HG03442 (cell line): ENCODE results near the gene HIBADH.
"Not testable (repeated sequence)": the region's sequence is repeated elsewhere in the genome, so short reads cannot be mapped to it uniquely, and the experiment has no call there.

Source experiments
- ATAC-seq: cut with Tn5 transposase; IDR thresholded peaks from one replicate; pipeline ENCODE4 v1.9.1; 2021; ENCODE audit warnings: mild to moderate bottlenecking, moderate library complexity; ENCODE audit not compliant: unreplicated experiment

HIBADH gene

DNA sequence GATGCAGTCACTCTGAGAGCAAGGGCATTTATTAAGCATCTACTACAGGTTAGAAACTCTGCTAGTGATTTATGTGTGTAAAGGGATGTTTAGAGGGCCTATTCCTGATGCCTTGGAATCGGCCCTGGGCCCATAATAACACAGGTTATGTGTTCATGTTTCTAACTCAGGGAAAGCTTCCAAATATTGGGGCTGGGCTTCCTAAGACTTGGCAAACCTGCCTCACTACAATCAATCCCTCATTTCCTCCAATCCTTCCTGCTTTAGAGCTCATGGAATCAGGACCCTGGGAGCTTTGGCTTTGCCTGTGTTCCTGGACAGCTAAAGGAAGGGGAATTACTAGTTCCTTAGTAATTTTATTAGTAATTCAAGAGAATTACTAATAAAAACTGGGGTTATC lies 148.8 kb downstream of the HIBADH start:
- ATAC-seq, result no peak

DNA sequence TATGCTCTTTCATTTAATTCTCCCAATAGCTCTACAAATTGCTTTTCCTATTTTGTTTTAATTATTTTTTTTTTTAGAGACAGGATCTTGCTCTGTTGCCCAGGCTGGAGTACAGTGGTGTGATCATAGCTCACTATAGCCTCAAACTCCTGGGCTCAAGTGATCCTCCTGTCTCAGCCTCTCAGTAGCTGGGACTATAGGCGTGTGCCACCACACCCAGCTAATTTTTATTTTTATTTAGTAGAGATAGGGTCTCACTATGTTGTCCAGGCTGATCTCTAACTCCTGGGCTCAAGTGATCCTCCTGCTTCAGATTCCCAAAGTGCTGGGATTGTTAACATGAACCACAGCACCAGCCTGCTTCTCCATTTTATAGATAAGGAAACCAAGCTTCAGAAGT lies 151.3 kb downstream of the HIBADH start:
- not testable (repeated sequence) for ATAC-seq

DNA sequence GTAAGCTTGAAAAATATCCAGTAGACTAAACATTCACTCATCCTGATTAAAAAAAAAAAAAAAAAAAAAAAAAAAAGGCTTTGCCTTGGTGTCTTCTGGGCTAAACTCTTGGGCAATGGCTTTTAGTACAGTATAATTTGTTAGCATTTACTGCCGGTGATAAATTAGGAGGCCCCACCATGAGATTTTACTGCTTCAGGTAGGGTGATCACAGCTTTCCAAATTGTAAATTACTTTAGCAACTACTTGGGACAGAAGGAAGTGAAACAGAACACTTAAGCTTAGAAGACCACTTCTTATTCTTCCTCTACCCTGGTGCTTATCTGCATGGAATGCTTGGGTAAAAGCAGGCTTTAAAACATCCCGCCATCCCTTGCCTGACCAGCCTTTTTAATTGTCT lies 152.1 kb downstream of the HIBADH start:
- no peak for ATAC-seq

DNA sequence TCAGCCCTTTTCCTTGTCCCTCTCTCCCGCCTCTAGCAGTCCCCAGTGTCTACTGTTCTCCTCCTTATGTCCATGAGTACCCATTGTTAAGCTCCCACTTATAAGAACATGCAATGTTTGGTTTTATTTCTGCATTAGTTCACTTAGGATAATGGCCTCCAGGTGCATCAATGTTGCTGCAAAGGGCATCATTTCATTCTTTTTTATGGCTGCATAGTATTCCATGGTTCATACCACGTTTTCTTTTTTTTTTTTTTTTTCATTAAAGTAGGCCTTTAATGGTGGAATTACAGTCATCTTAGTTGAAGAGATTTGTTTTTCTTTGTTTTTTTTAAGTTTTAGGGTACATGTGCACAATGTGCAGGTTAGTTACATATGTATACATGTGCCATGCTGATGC lies 160.8 kb downstream of the HIBADH start:
- not testable (repeated sequence) for ATAC-seq

DNA sequence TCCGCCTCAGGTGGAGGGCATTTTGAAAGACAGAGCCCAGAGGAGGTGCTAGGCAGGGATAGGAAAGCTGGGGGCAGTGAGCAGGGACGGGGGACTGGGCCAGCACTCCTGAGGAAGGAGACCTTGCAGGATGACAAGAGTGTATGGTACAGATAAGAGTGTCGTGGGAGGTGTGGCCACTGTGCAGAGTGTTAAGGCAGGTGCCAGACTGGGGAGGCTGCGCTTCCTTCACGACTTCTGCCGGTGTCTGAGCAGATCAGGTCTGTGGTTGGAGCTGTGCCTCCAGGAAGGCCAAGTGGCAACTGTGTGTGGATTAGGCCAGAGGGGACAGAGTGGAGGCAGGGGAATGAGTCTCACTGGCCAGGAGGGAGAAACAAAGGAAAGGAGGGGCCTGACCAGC lies 161.7 kb downstream of the HIBADH start:
- no peak for ATAC-seq

DNA sequence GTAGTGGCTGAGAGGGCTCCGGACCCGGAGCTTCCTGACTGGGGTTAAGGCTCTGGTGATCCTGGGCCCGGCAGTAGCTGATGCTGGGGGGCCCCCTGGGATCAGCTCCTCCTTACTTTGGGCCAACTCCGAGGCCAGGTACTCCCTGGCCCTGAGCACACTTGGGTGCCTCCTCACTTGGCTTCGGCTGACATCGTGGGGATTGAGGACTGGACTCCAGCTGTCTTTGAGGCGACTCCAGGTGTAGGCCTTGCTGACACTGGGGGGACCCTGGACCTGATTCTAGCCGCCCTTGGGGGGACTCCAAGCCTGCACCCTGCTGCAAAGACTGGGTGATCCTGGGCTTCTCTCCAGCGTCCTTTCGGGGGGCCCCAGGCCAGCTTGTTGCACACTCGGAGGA lies 170.5 kb downstream of the HIBADH start:
- ATAC-seq, result no peak

DNA sequence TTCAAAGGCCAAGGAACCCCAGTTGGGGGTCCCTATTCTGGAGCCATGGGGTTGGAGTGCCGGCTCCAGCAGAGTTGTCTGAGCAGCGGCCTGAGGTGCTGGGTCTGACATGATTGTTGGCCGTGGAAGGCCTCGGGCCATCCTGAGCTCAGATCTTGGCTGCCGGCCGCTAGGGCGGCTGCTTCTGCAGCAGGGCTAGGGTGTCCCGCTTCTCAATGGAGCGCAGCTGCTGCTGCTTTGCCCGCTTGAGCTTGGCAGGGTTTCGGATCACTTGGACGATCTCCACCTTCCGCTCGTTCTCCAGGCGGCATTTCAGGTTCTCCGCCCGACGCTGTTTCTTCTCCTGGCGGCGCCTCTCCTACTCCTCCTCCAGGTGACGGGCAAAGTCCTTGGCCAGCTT lies 171.1 kb downstream of the HIBADH start:
- ATAC-seq, result no peak

DNA sequence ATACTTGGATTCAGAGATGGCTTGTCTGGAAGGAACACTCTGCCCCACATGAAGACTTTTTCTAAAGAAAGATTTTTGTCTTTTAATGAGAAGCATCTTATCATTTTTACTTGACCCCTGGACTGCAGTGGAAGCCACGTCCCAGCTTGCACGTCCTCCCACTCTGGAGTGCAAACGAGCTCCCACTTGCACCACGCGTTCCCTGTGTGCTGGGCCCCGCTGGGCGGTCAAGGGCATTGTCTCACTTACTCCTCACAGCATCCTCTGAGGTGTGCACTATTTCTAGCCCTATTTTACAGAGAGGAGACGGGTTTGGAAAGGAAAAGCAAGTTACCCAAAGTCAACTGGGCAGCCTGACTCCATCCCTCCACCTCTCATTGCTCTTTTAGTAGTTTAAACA lies 175.2 kb downstream of the HIBADH start:
- no peak for ATAC-seq

DNA sequence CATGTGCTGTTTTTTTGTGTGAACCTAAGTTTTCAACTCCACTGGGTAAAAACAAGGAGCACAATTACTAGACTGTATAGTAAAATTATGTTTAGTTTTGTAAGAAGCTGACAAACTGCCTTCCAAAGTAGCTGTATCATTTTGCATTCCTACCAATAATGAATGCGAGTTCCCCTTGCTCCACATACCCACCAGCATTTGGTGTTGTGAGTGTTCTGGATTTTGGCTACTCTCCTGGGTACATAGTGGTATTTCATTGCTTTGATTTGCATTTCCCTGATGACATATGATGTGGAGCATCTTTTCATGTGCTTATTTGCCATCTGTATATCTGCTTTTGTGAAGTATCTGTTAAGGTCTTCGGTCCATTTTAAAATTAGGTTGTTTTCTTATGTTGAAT lies 178.2 kb downstream of the HIBADH start:
- ATAC-seq, result no peak

DNA sequence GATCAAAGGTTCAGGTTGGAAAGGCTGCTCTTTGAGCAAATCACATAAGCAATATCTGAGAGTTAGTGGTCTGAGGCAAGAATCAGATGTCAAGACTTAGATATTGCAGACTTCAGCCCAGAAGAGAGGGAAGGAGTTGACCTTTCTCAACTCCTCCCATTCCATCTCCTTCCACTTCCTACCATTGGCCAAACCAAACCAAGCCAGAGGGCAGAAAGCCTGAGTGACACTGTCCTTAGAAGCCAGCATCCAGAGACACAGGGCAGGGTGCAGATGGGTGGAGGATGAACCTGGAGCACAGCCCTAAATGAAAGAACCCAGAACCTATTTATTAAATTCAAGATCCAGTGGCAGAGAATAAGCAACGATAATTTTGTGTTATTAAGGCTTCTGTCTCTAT lies 180.5 kb downstream of the HIBADH start:
- no peak for ATAC-seq

DNA sequence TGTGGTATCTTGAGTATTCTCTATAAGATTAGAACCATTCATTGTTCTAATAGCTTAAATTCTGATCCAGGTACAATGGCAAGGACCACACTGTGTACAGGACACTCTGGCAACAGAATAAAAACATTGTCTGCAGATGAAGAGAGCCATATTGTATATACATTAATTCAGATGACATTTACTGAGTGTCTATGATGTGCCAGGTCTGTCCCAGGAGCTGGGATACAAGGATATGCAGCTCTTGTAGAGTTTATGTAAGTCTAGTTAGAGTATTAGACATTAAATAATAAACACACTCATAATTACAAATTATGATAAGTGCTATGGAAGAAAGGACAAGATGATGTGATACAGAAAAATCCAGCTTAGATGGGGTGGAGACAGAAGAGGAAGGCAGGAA lies 184.1 kb downstream of the HIBADH start:
- ATAC-seq, result no peak

DNA sequence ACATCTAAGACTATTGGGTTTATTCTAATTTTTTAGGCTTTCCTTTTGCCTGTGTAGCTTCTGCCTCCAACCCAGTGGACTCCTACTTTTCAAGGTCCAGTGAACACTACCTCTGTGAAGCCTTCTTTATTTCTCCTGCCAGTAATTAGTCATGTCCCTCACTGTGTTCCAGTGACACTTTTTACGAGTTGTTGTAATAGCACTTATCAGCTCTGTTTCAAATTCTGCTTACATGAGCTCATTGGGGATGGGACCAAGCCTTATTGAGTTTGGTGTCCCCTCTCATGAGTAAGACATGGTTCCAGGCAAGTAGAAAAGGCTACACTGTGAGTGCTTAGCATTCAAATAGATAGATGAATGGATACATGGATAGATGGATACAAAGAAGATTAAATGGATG lies 184.6 kb downstream of the HIBADH start:
- no peak for ATAC-seq

DNA sequence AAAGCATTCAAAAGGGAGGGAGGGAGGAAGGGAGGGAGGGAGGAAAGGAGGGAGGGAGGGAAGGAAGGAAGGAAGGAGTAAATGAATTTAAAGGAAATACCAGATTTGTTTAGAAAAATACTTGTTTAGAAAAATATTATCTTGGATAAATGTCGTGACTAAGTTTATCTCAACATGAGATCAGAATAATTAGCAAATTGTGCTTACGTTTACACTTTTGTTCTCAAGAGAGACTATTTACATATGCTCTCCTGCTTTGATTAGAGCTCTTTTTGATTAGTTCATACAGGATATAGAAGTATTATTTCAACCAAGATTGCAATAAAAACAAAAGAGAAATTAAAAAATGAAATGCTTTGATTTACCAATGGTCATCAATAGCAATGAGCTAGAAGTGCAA lies 186.2 kb downstream of the HIBADH start:
- ATAC-seq, result no peak
